Hematopoietic multipotent progenitor cell treated with erythropoietin and hydrocortisone succinate and interleukin-3 and kit ligand, for 6 days (in vitro differentiated cells): ENCODE data around the gene CLCN3.
"Not testable (repeated sequence)": the region's sequence is repeated elsewhere in the genome, so short reads cannot be mapped to it uniquely, and the experiment has no call there.

Experiments
- DNase-seq: peaks from one replicate; pipeline ENCODE4 v3.0.0-alpha.2; 2015

Gene CLCN3

GRCh38 chr4:169619958-169620879 lies at the start of gene CLCN3:
CLCN3 (plus strand) TSS chr4:169620578; CDS start chr4:169635929, 15,351 bp downstream.
- DNase-seq = peak; percentile 98

- not testable (repeated sequence) for DNase-seq
Measured at GRCh38 chr4:169571012-169571411, 49.4 kb upstream of the CLCN3 start.

- no peak for DNase-seq
Measured at GRCh38 chr4:169571435-169571834, 48.9 kb upstream of the CLCN3 start.

- no peak for DNase-seq
Measured at GRCh38 chr4:169573889-169574288, 46.5 kb upstream of the CLCN3 start.

- no peak for DNase-seq
Measured at GRCh38 chr4:169582203-169582602, 38.2 kb upstream of the CLCN3 start.

GRCh38 chr4:169582706-169583105 lies 37.7 kb upstream of the CLCN3 start:
- no peak for DNase-seq

- DNase-seq = no peak
Measured at GRCh38 chr4:169583563-169583962, 36.8 kb upstream of the CLCN3 start.

- no peak for DNase-seq
Measured at GRCh38 chr4:169593050-169593560, 27.3 kb upstream of the CLCN3 start.

GRCh38 chr4:169594560-169595195 lies 25.7 kb upstream of the CLCN3 start:
- no peak for DNase-seq

GRCh38 chr4:169601016-169601771 lies 19.2 kb upstream of the CLCN3 start:
- DNase-seq = no peak

GRCh38 chr4:169603312-169603711 lies 17.1 kb upstream of the CLCN3 start:
- DNase-seq = no peak

GRCh38 chr4:169604131-169604900 lies 16.1 kb upstream of the CLCN3 start:
- peak; percentile 87 for DNase-seq

- no peak for DNase-seq
Measured at GRCh38 chr4:169604903-169605331, 15.5 kb upstream of the CLCN3 start.

- peak; percentile 27 for DNase-seq
Measured at GRCh38 chr4:169611157-169611556, 9.2 kb upstream of the CLCN3 start.

- peak; percentile 95 for DNase-seq
Measured at GRCh38 chr4:169611991-169612870, 8.1 kb upstream of the CLCN3 start, which contains the start of gene NEK1. NEK1 (minus strand) TSS chr4:169612583; CDS start chr4:169602630, 9,953 bp downstream.

GRCh38 chr4:169612871-169613859 lies 7.2 kb upstream of the CLCN3 start:
- peak; percentile 91 for DNase-seq

GRCh38 chr4:169615467-169616106 lies 4.8 kb upstream of the CLCN3 start:
- peak; percentile 26 for DNase-seq

- no peak for DNase-seq
Measured at GRCh38 chr4:169616846-169617245, 3.5 kb upstream of the CLCN3 start.

- peak; percentile 55 for DNase-seq
Measured at GRCh38 chr4:169617306-169617705, 3.1 kb upstream of the CLCN3 start.
